Limb (tissue), 2 donors: Measurements from ENCODE around the gene CASP6.

Source experiments
- DNase-seq, 2 donors: peaks; one replicate each; pipeline ENCODE4 v3.0.0-alpha.2; 2016; ENCODE audit errors: extremely low spot score in 2 of 2

Gene CASP6

GRCh38 chr4:109672169-109672930 lies 30.9 kb downstream of the CASP6 start:
- DNase-seq: no peak

- no peak for DNase-seq
Observed at GRCh38 chr4:109671350-109671749, 31.9 kb downstream of the CASP6 start.

GRCh38 chr4:109665783-109666485 lies 37.3 kb downstream of the CASP6 start:
- no peak for DNase-seq

GRCh38 chr4:109662771-109663170 lies 40.5 kb downstream of the CASP6 start:
- DNase-seq: no peak

GRCh38 chr4:109662116-109662515 lies 41.1 kb downstream of the CASP6 start:
- DNase-seq: no peak

- DNase-seq: no peak
Observed at GRCh38 chr4:109658871-109659410, 44.3 kb downstream of the CASP6 start.

- DNase-seq: no peak
Observed at GRCh38 chr4:109657854-109658418, 45.3 kb downstream of the CASP6 start.

GRCh38 chr4:109655396-109655795 lies 47.8 kb downstream of the CASP6 start:
- no peak for DNase-seq

GRCh38 chr4:109649872-109650271 lies 53.4 kb downstream of the CASP6 start:
- no peak for DNase-seq

GRCh38 chr4:109648997-109649575 lies 54.2 kb downstream of the CASP6 start:
- no peak for DNase-seq

- no peak for DNase-seq
Observed at GRCh38 chr4:109648266-109648996, 54.8 kb downstream of the CASP6 start.

- no peak for DNase-seq
Observed at GRCh38 chr4:109645874-109646710, 57.2 kb downstream of the CASP6 start.

- no peak for DNase-seq
Observed at GRCh38 chr4:109640644-109641043, 62.6 kb downstream of the CASP6 start.
